ENCODE data around the gene LARGE1.

Gene LARGE1

GRCh38 chr22:33385611-33386010 lies 534.7 kb downstream of the LARGE1 start:
- H3K27ac ChIP-seq (replicated peaks), result no peak overlapping the region
- H3K27me3 ChIP-seq (ENCODE audit: insufficient read depth, poor library complexity, severe bottlenecking), result no peaks in the 10 kb centered on the region
- H3K4me3 ChIP-seq (replicated peaks; ENCODE audit: insufficient read depth, low read length), result no peak overlapping the region
- no peak for DNase-seq (ENCODE audit: low read depth in 1 of 2, low spot score in 1 of 2)
- no peak for TF ChIP-seq SPI1 (IDR thresholded peaks at IDR 0.05; ENCODE audit: borderline replicate concordance, low read depth)
- no peak for TF ChIP-seq POLR2AphosphoS5 (IDR thresholded peaks at IDR 0.05; ENCODE audit: low read depth)

GRCh38 chr22:33382436-33382835 lies 537.8 kb downstream of the LARGE1 start:
- Histone ChIP-seq H3K27ac (replicated peaks) (no peak overlapping the region), H3K4me3 (replicated peaks; ENCODE audit: insufficient read depth, low read length) (no peak overlapping the region)
- no peak for DNase-seq (ENCODE audit: low read depth in 1 of 2, low spot score in 1 of 2)

GRCh38 chr22:33381531-33382406 lies 538.5 kb downstream of the LARGE1 start:
- no peak for DNase-seq (ENCODE audit: low read depth in 1 of 2, low spot score in 1 of 2)
- TF ChIP-seq POLR2AphosphoS5 (IDR thresholded peaks at IDR 0.05; ENCODE audit: low read depth), result no peak
- TF ChIP-seq CTCF (IDR thresholded peaks at IDR 0.05; ENCODE audit: insufficient read depth, low read length), result no peak
- TF ChIP-seq GABPA (IDR thresholded peaks at IDR 0.05; ENCODE audit: low read depth), result no peak
- no peak for TF ChIP-seq REST (IDR thresholded peaks at IDR 0.05; ENCODE audit: insufficient replicate concordance, low read depth)
- no peak for TF ChIP-seq SPI1 (IDR thresholded peaks at IDR 0.05; ENCODE audit: borderline replicate concordance, low read depth)
- Histone ChIP-seq H3K27ac (replicated peaks) (no peak overlapping the region), H3K4me3 (replicated peaks; ENCODE audit: insufficient read depth, low read length) (no peak overlapping the region), H3K27me3 (ENCODE audit: insufficient read depth, poor library complexity, severe bottlenecking) (no peaks in the 10 kb centered on the region)

More at GRCh38 chr22:33382436-33382835, 537.8 kb downstream of the LARGE1 start:
- TF ChIP-seq GABPA (IDR thresholded peaks at IDR 0.05; ENCODE audit: low read depth) (no peak), SPI1 (IDR thresholded peaks at IDR 0.05; ENCODE audit: borderline replicate concordance, low read depth) (no peak), REST (IDR thresholded peaks at IDR 0.05; ENCODE audit: insufficient replicate concordance, low read depth) (no peak), CTCF (IDR thresholded peaks at IDR 0.05; ENCODE audit: insufficient read depth, low read length) (no peak), POLR2AphosphoS5 (IDR thresholded peaks at IDR 0.05; ENCODE audit: low read depth) (no peak)
- no peaks in the 10 kb centered on the region for H3K27me3 ChIP-seq (ENCODE audit: insufficient read depth, poor library complexity, severe bottlenecking)

GRCh38 chr22:33380789-33381530 lies 539.3 kb downstream of the LARGE1 start:
- no peak overlapping the region for H3K4me3 ChIP-seq (replicated peaks; ENCODE audit: insufficient read depth, low read length)
- no peak overlapping the region for H3K27ac ChIP-seq (replicated peaks)
- DNase-seq (ENCODE audit: low read depth in 1 of 2, low spot score in 1 of 2), result no peak
- no peak for TF ChIP-seq GABPA (IDR thresholded peaks at IDR 0.05; ENCODE audit: low read depth)
- TF ChIP-seq CTCF (IDR thresholded peaks at IDR 0.05; ENCODE audit: insufficient read depth, low read length), result no peak
- TF ChIP-seq SPI1 (IDR thresholded peaks at IDR 0.05; ENCODE audit: borderline replicate concordance, low read depth), result no peak
- no peak for TF ChIP-seq POLR2AphosphoS5 (IDR thresholded peaks at IDR 0.05; ENCODE audit: low read depth)
- TF ChIP-seq REST (IDR thresholded peaks at IDR 0.05; ENCODE audit: insufficient replicate concordance, low read depth), result no peak
- H3K27me3 ChIP-seq (ENCODE audit: insufficient read depth, poor library complexity, severe bottlenecking), result no peaks in the 10 kb centered on the region
